ENCODE data around the gene ZNF521.

The ZNF521 gene

DNA sequence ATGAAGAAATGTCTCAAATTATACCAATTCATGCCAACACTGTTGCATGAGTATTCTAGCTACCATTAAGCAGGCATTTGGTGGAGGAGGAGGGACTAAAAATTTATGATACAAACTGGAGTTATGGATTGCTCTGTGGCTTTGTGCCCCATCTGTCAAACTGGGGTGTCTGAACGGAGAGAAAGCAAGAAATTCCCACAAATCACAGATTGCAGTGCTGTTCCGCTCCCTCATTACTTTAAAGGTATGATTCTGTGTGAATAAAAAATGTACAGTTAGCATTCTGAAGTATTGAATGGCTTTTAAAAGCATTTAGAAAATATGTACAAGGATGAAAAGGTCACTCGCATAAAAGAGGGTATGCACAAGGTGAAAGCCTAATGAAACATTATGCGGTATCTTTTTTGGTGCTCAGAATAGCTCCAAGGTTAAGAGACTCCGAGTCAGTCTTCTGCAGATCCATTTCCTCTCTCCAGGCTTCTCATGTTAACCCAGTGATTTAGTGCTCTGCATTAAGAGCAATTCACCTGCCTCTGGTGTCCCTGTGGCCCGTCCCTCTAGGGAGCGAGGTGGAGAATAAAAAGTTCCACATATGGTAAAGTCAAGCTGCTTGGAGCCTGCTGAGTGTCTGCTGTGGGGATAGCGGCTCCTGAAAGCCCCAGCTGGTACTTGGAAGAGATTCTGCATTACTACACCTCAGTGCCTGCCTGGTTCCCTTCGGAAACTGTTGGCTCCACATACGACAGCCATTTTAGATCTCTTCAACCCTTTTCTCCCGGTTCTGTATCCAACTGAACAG, 184.2 kb downstream of the ZNF521 start:
- DNase-seq (ENCODE audit: low read depth in 2 of 2), result no peak

- DNase-seq (ENCODE audit: low read depth in 2 of 2), result no peak
Observed at GRCh38 chr18:25166113-25166512, 185.9 kb downstream of the ZNF521 start.

DNA sequence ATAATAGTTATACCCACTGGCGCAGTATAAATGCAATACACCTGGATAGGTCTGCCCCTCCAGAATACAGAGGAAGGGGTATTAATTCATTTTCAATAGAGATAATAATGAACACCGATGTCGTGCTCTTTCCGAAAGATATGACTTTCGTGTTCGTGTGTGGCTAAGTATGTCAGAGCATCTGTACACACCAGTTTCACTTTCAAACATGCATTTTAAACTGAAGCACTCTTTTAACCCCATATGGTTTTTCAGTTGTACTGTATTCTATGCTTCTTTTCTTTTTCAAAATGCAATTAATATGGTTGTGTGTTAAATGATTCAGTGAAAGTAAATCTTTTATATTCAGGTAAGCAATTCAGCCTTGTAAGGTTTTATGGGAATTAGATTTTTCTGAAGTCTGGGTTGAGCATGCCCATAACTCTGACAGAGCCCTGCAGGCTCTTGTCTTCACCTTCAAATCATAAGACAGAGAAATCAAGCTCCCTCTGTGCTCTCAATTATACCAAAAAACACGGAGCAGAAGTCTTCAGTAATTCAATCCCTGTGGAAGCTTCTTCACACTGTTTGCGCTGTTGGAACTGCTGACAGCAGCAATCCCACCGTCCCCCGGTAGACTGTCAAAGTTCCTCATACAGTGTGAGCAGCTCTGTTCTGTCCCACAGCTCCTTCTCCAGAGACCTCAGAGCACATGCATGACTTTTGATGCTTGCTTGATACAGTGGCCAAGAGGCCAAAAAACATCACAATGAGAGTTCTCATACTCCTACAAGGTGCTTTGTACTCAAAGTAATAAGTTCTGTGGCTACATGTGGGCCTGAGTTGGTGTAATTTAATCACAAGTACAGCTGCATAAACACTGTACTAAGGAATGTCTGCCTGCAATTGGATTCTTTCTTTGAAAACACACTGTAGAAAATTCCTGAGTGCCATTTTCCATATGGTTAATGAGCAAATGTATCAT, 186.8 kb downstream of the ZNF521 start:
- no peak for DNase-seq (ENCODE audit: low read depth in 2 of 2)

DNA sequence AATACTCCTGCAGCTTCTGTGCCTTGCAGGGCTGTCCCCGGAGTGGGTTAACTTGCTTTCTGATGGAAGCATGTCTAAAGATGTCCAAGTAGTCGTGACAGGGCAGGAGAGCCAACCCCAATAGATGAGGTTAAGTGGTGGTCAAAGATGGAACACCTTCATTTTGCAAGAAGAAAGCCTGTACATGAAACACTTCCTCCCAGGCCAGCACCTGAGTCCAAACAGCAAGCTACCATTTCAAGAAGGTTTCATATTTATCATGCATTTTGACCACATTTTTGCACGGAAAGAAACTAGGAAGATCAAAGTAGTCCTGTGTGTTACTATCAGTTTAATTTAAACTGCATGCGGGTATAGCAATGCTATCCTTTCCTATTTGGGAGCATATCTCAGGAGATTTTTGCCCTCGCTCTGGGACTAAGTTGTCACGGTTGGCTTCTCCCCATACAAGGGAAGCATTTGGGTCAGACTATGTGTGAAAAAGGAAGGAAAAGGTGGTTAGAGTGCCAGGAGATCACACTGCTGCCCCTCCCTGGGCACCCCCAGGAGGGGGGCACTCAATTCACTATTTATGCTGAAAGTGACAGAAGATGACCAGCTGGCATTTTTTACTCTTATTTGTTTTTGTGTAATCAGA, 187.6 kb downstream of the ZNF521 start:
- DNase-seq (ENCODE audit: low read depth in 2 of 2), result no peak

DNA sequence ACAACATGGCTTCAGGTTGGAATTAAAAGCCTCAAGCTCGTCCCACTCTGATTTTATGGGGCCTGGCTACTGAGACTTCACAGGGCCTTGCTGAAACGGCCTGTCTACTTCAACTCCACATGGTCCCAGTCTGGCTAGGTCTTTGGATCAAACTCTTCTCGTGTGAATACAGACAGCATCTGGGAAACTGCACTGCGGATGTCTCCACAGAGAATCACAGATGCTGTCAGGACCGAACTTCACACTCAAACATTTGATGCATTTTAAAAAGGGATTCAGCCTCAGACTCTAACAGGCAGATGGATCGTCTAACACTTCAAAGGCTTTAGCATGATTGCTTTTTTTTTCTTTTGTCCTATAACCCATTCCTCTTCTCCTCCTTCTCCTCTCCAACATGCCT, 198.5 kb downstream of the ZNF521 start:
- no peak for DNase-seq (ENCODE audit: low read depth in 2 of 2)

DNA sequence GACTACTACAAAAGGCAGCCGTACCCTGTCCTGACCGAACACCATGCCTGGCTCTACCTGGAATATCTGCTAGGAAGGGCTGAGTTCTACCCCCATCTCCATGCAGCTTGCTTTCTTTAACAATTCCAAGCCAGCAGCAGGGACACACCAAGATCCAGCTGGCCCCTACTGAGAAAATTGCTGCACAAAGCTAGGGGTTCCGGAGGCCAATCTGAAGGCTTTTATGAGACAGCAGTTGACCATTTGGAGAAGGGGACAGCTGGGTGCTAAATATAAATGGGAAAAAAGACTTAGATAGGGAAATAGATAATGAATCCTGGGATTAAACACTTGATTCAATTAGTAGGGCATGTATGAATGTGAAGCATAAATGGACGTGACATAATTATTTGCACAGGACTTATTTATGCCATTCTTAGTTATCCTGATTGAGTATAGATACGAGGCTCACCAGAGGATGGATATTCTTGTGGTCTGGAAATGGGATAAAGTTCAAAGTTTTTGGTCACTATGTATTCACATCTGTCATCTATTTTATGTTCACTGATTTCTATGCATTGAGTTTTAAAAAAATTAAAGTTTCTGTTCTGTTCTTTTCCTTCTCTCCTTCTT, 204.0 kb downstream of the ZNF521 start:
- no peak for DNase-seq (ENCODE audit: low read depth in 2 of 2)

GRCh38 chr18:25146512-25146910, 205.5 kb downstream of the ZNF521 start:
- no peak for DNase-seq (ENCODE audit: low read depth in 2 of 2)

DNA sequence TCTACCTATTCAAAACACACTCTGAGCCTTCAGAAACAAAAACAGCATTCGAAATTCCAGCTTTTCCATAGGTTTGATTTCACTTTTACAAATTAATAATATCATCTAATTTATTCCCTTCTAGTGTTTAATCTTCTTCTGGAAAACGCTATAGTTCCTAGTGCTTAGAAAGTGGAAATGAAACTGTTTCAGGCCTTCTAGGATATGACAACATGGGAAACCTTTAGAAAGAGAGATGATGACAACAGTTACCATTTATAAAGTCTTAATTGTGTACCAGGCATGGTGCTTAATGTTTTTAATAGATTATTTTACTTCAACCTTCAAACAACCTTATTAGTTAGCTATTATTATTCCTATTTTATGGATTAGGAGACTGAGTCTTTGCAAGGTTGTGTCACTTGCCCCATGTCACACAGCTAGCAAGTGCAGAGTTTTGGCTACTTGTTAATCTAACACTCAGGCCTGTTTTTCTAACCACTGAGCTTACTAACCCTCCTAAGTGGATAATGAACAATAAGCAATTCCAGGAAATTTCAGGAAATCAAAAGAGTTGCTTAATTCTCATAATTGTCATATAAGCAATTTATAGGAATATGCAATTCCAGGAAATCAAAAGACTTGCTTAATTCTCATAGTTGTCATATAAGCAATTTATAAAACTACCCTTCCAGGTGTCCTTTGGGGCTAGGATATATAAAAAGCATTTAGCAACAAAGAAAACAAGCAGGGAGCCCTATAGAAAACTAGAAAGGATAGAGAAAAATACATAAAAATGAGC, 206.0 kb downstream of the ZNF521 start:
- no peak for DNase-seq (ENCODE audit: low read depth in 2 of 2)

DNA sequence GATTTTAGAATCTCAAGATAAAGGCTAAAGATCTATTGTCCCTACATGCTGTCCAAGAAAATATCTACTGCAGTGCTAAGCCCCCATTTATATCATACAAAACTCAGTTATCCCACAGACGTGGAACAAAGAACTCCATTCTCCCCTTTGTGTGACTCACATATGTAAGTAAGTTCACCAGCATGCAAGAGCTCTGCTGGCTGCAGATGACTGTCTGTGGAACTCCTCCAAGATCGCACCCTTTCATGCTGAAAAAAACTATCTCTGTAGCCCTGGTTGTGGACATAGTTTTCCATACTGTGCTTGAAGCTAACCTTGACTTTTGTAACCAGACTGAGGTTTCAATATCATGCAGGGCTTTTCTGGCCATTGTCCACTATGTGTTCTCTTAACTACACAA, 207.1 kb downstream of the ZNF521 start:
- DNase-seq (ENCODE audit: low read depth in 2 of 2), result no peak

DNA sequence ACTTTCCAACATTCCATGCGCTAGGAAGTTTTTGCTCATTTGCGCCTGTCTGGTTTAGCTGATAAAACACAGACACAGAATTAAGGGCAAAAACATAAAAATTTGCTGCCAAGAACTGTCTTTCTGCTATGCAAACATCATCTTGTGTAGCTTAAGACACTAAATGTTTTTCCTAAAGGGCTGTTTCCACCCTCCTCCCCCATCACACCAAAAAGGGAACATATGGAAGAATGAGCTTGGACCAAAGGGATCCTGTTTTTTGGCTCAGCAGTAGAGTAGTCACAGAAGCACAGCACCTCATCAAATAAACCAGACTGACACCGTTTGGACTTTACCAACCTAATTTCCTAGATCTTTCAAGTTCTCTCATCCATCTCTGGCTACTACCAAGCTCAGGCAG, 210.1 kb downstream of the ZNF521 start:
- no peak for DNase-seq (ENCODE audit: low read depth in 2 of 2)

GRCh38 chr18:25141399-25141798, 210.6 kb downstream of the ZNF521 start:
- no peak for DNase-seq (ENCODE audit: low read depth in 2 of 2)

DNA sequence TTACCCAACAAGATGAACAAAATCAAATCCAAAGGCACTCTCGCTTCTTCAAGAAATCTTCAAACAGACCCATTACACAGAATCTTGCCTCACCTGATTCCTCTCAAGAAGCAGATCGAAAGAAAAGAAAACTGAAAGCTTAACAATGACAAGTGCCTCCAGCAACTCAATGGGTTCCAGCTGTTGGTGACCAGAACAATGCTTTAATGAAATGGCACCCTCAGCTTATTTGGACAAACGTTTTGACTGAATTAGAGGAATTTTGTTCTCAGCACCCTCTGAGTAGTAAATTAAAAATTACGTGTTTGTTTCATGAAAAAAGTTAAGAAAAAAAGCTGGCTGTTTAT, 211.0 kb downstream of the ZNF521 start:
- no peak for DNase-seq (ENCODE audit: low read depth in 2 of 2)

DNA sequence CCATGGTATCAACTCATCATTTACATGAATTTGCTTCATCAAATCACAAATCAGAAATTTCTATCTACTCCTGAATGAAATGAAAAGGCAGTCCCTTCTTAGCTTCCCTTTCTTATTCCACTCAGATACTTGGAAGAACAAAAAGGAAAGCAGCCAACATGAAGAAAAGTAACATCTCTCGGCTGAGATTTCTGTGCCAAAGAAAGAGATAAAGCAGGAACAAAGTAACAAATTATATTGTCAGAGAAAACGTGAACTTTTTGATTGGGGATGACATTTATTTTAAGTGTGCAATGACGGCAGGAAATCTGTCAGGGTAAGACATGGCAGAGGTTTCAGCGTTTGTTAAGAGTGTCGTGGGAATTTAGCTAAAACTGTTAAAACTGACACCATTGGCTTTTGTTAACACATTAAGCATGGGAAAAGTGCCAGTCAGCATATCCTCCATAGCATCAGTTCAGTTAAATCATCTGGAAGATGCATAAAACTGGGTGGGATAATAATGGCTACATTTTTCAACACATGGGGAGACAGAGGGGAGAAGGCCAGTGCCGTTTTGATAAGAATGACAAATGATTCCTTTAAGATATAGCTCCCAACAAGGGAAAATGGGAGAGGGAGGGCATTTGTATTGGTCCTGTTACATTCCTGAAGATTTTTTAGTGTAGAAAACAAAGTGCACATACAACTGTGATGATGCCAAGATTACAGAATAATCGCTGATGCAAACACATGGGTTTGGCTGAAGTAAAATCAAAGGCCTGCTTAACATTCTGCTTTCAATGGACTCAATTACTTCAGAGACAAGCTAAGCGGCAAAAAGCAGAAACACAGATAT, 211.6 kb downstream of the ZNF521 start:
- DNase-seq (ENCODE audit: low read depth in 2 of 2), result no peak

DNA sequence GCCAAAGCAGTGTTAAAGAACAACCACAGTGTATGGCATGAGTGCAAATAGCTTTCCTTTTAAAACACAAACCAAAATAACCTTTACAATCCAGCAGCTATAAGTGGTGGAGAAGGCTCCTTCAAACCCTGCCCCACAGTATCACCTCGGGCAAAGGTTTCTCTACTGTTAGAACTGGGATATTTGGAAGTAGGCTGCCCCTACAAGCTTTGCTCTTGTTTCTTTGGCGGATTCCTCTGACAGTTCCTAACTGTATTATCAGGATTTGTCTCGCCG, 214.8 kb downstream of the ZNF521 start:
- no peak for DNase-seq (ENCODE audit: low read depth in 2 of 2)

DNA sequence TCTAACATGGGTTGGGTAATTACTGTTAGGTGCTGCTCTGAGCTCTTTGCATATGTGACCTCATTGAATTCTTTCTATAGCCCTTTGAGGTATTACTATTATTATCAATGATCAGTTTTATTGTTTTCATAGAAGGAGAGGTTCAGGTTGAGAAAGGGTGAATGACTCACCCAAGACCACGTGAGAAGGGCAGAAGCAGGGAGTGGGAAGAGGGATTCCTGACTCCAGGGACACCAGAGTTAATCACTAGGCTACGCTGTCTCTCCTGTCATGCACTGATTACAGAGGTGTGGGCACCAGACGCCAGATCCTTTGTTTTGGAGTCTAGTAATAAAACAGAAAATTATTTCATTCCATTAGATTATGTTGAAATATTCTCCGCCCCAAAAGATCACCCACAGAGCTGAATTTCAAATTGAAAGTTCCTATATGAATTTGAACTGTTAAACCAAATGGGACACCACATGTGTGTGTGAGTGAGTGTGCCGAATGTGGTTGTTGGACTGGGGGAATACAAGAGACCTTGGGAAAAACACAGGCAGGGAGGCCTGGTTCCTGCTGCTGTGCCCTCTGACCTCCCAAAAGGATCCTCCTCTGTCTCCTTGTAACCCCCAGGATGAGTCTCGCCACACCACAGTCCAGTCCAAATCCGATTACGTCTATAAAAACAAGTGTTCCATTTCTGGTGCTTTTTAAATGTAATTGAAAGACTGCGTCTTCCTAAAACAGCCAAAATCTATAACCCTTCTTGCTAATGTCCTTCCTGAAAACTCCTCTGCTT, 215.4 kb downstream of the ZNF521 start:
- no peak for DNase-seq (ENCODE audit: low read depth in 2 of 2)

DNA sequence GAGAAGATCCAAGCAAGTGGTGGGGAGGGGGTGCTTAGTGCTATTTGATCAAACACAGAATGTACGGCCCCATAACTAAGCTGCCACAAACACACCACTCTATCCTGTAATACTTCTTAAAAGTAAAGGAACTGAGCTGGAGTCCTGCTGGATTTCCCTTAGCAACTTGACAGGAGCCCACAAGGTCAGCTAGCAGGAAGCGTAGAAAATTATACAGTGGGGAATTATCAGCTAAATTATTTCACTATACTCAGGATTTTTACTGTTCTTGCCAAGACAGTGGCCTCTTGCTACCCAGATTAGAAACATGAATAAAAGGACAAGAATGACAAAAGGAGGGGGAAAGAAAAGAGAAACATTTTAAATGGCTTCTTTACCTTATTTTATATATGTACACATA, 217.1 kb downstream of the ZNF521 start:
- DNase-seq (ENCODE audit: low read depth in 2 of 2), result no peak

- no peak for DNase-seq (ENCODE audit: low read depth in 2 of 2)
Observed at GRCh38 chr18:25133879-25134278, 218.1 kb downstream of the ZNF521 start.

- no peak for DNase-seq (ENCODE audit: low read depth in 2 of 2)
Observed at GRCh38 chr18:25132786-25133496, 219.0 kb downstream of the ZNF521 start.

GRCh38 chr18:25126751-25127150, 225.2 kb downstream of the ZNF521 start:
- no peak for DNase-seq (ENCODE audit: low read depth in 2 of 2)

Data from stimulated activated CD4-positive, alpha-beta T cell treated with anti-CD3 and anti-CD28 coated beads, Interleukin-12 subunit alpha, Interleukin-12 subunit beta, amount 100 ng/mL, for 24 hours (primary cell).